GM12801 (cell line): ENCODE results near the gene SLC34A1.

ENCODE experiments used
- TF ChIP-seq, protein P1 (sequence below): IDR thresholded peaks from one replicate; pipeline ENCODE4 v1.5.1; 2011; ENCODE audit warnings: control low read depth; ENCODE audit not compliant: insufficient read length; ENCODE audit errors: extremely low read depth

Gene SLC34A1

DNA sequence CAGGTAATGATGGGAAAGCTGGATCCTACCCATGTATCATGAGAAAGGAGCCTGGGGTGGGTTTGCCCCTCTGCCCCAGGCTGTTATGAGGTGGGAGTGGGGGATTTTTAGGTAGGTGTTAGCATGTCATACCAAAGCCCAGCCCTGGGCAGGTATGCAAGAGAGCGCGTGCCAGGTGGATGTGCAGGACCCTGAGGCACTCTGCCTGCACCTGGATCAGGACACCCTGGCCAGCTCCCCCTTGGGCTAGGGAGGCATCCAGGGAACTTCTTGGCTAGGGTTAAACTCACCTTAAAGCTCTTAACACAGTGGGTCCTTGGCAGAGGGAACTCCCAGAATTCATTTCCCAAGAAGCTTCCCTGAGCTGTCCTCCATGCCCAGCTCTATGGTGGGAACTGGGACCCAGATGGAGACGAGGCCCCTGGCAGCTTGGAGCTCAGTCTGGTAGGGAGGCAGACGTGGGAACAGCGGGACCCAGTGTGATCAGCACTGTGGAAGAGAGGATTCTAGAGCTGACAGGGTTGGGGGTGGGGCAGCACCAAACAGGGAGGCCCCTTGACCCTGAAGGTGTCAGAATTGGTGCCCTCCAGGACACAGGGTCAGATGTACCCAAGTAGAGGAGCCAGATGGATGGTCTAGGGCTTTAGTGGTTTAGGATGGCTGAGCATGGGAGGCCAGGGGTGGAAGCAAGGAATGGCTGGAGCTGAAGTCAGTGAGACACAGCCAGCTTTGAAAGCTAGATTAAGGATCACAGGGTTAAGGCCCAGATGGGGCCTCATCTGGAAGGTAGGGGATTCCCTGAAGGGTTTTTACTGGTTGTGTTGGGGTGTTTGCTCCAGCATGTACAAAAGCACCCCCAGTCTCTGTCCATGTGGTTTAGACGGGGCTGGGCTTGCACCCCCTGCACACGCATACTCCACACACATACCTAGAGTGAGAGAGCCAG, 60.1 kb downstream of the SLC34A1 start:
- TF ChIP-seq, protein P1, sequence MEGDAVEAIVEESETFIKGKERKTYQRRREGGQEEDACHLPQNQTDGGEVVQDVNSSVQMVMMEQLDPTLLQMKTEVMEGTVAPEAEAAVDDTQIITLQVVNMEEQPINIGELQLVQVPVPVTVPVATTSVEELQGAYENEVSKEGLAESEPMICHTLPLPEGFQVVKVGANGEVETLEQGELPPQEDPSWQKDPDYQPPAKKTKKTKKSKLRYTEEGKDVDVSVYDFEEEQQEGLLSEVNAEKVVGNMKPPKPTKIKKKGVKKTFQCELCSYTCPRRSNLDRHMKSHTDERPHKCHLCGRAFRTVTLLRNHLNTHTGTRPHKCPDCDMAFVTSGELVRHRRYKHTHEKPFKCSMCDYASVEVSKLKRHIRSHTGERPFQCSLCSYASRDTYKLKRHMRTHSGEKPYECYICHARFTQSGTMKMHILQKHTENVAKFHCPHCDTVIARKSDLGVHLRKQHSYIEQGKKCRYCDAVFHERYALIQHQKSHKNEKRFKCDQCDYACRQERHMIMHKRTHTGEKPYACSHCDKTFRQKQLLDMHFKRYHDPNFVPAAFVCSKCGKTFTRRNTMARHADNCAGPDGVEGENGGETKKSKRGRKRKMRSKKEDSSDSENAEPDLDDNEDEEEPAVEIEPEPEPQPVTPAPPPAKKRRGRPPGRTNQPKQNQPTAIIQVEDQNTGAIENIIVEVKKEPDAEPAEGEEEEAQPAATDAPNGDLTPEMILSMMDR, result no peak

DNA sequence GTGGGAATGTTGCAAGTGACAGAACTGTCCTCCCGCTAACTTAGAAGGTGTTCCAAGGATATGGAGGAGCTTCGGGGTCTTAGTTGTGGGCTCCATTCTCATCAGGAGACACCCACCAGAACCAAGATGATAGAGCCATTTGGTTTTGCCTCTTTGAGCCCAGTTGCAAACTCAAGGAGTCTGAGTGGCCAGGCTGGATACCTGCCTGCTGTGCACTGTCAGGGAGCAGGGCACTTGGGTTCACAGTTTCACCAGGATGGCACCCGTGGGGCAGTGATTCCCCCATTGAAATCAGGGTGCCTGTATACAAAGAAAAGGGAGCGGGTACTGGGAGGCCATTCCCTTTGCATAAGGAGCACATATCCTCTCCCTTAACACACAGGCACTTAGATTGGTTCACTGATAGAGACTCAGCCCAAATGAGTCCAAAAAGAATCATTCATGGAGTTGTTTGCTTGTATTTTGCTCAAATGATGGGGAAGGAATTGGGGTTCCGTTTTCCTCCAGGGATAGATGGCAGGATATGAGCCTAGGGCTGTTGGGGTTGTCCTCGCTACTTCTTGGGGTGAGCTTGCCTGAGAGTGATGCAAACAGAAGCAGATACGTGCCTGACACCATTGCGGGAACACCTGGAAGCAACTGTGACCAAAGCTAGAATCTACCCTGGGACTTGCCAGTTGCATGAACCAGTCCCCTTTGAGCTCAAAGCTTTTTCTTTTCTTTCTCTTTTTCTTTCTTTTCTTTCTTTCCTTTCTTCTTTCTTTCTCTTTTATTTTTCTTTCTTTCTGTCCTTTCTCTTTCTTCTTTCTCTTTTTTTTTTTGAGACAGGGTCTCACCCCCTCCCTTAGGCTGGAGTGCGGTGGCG, 61.0 kb downstream of the SLC34A1 start:
- TF ChIP-seq, protein P1, result no peak

DNA sequence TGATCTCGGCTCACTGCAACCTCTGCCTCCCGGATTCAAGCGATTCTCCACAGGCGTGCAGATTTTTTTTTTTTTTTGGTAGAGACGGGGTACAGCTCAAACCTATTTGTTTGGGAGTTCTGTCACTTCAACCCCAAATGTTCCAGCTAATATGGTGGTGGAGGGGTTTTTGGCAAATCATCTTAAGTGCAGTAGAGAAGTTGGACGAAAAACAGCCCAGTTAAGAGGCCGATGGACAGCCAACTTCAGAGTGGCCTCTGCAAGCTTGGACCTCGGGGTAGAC, 61.6 kb downstream of the SLC34A1 start:
- TF ChIP-seq, protein P1, result no peak

DNA sequence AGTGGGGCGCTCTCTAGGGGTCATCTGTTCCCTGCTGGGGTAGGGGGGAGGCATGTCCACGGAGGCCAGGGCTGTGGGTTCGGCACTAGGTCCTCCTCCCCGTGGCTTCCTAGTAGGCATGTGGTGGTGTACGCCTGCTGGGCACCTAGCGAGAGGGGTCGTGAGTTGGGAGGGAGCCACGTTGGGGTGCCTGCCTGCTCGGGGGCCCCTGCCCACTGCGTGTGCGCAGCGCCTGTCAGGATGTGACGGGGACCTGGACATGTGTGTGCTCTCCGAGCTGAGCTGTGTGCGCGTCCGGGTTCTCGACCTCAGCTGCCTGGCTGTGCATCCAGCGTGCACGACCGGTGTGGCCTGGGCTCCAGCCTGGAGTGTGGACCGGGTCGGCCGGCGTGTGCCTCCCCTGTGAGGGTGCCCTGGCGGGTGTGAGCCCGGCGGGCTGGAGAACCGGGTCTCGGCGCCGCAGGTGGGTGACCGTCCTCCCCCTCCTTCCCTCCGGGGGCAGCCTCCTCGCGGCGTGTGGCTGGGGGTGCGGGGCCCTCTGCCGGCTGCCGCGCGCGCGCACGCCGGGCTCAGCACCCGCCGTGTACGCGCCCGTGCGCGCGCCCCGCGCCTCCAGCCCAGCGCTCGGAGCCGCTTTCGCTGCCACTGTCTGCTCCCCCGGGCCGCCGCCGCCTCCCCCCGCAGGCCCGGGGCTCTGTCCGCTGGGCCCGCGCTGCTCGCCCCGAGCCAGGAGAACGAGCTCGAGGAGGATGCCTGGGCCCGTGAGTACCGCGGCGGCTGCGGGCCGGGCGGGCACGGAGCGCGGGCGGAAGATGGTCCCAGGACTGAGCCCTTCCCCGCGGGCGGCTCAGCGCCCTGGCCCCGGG, 62.2 kb downstream of the SLC34A1 start, which contains the start of gene PRR7:
TSS of gene PRR7 (plus strand) at position 615 of the 866 bp plus-strand sequence. CDS start 8,254 bp downstream, outside the sequence.
- TF ChIP-seq, protein P1, result no peak

DNA sequence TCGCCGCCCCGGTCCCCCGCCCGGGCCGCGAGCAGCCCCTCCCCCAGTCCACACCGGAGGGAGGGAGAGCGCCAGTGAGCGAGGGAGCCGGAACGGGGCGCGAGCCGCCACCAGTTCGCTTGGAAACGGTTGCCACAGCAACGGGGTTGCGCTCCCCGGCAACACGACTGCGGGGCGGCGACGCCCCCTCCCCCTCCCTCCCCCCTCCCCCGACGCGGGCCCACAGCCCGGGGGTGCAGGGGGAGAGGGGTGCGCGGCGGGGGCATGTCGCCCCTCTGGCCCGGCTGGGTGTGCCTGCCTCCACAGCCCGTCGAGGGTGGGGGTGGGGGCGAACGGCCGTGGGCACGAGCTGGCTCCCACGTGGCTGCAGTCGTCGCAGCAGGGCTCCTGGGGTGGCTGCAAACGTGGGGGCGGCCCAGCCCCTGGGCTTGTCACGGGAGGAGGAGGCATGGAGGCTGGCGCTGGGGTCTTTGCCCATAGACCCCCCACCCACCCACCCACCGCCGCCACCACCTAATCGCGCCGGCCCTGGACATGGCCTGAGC, 62.9 kb downstream of the SLC34A1 start:
- TF ChIP-seq, protein P1, result no peak

DNA sequence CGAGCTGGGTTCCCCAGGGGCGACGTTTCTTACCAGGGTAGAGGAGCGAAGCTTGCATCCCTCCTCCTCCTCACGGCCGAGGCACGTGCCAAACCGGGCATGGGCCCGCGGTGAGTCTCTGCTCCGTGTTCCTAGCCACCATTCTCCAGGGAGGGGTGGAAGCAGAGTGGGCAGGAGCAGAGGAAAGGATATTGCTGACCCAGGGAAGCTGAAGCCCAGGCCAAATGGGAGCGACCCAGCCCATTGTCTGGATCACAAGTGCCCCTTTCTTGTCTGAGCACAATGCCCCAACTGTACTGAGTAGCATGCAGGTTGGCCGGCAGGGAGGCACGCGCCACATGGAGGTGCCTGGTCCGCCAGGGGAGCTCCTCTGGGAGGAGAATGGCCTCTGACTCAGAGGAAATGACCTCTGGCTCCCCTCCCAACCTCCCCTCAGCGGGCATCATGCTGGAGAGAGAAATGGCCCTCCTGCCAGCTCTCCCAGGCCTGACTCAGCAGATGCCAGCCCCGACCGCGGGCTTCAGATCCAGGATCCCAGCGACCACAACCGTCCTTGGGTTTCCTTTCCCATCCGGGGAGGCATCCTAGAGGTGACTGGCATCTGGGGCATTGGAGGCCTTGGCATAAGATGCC, 63.5 kb downstream of the SLC34A1 start:
- TF ChIP-seq, protein P1, result no peak
